PFSK-1 (cell line): ENCODE data around the gene RPL41.
A peak's percentile ranks its signal among the peaks of the same experiment; 100 is the strongest.

ENCODE experiments used
- FOXP2 ChIP-seq: optimal IDR thresholded peaks from 2 replicates; pipeline ENCODE3; 2011; ENCODE audit warnings: borderline replicate concordance, control low read depth, inconsistent platforms; ENCODE audit not compliant: insufficient read depth; ENCODE audit errors: extremely low read length, extremely low read depth
- POLR2AphosphoS5 ChIP-seq: IDR thresholded peaks from 2 replicates; pipeline ENCODE4 v1.6.1; 2012; ENCODE audit warnings: low read depth, mild to moderate bottlenecking, control low read depth, low read length, moderate library complexity
- REST ChIP-seq, 2 experiments: IDR thresholded peaks; 2 replicates each; pipeline versions ENCODE4 v1.6.1 to v1.8.0; 2011 to 2012; ENCODE audit warnings: low read depth in 2 of 2, low read length in 2 of 2, control low read depth in 1 of 2, inconsistent platforms in 1 of 2, mild to moderate bottlenecking in 1 of 2, moderate library complexity in 1 of 2; ENCODE audit not compliant: insufficient read depth in 1 of 2
- SIN3A ChIP-seq: IDR thresholded peaks from 2 replicates; pipeline ENCODE4 v1.6.1; 2012; ENCODE audit warnings: mild to moderate bottlenecking, low read length, moderate library complexity, borderline replicate concordance; ENCODE audit not compliant: insufficient read depth
- TAF1 ChIP-seq: IDR thresholded peaks from 2 replicates; pipeline ENCODE4 v1.6.1; 2012; ENCODE audit warnings: low read length, control low read depth, borderline replicate concordance; ENCODE audit not compliant: insufficient read depth

RPL41 gene

GRCh38 chr12:56152132-56152755 is 35.8 kb downstream of the RPL41 start, which contains the start of gene MYL6B:
Gene MYL6B, plus strand, starts transcription at chr12:56152587. Its CDS starts 1,332 bp downstream, at chr12:56153919.
- TF ChIP-seq POLR2AphosphoS5 (peak; percentile 84), FOXP2 (peak; percentile 96), SIN3A (peak; percentile 59; the same call in 1 of the 2 replicates), REST (IDR thresholded peaks at IDR 0.05; ENCODE audit: insufficient read depth in 1 of 2, low read depth in 2 of 2, low read length in 2 of 2) (no peak), TAF1 (0 out of 2 replicates have a peak, but pooled peaks have one; percentile 15)

GRCh38 chr12:56152756-56153677 is 36.6 kb downstream of the RPL41 start:
- TF ChIP-seq REST (IDR thresholded peaks at IDR 0.05; ENCODE audit: insufficient read depth in 1 of 2, low read depth in 2 of 2, low read length in 2 of 2) (no peak), TAF1 (no peak), FOXP2 (no peak), SIN3A (no peak), POLR2AphosphoS5 (no peak)

- TF ChIP-seq TAF1 (no peak), REST (IDR thresholded peaks at IDR 0.05; ENCODE audit: insufficient read depth in 1 of 2, low read depth in 2 of 2, low read length in 2 of 2) (no peak), POLR2AphosphoS5 (no peak), SIN3A (no peak), FOXP2 (no peak)
These were observed 37.2 kb downstream of the RPL41 start for GRCh38 chr12:56153678-56154065.

GRCh38 chr12:56154246-56154771 is 37.9 kb downstream of the RPL41 start:
- TF ChIP-seq SIN3A = no peak
- no peak for TF ChIP-seq POLR2AphosphoS5
- no peak for TF ChIP-seq FOXP2
- no peak for TF ChIP-seq REST (IDR thresholded peaks at IDR 0.05; ENCODE audit: insufficient read depth in 1 of 2, low read depth in 2 of 2, low read length in 2 of 2)
- no peak for TF ChIP-seq TAF1
